Activated CD4-positive, alpha-beta T cell treated with anti-CD3 and anti-CD28 coated beads, Interleukin-2, amount 50 U/mL, for 1 hour (primary cell): ENCODE results near the gene ARHGEF25.
"Not testable (repeated sequence)": the region's sequence is repeated elsewhere in the genome, so short reads cannot be mapped to it uniquely, and the experiment has no call there.

Source experiments
- DNase-seq: peaks from one replicate; pipeline ENCODE4 v3.0.0-alpha.2; 2020

The ARHGEF25 gene

GRCh38 chr12:57609781-57610553, 1.3 kb upstream of the ARHGEF25 start:
- DNase-seq: no peak

GRCh38 chr12:57610554-57611107, 604 bp upstream of the ARHGEF25 start:
- no peak for DNase-seq

- DNase-seq: no peak
These were observed 834 bp downstream of the ARHGEF25 start for GRCh38 chr12:57611827-57612710.

- no peak for DNase-seq
These were observed 1.6 kb downstream of the ARHGEF25 start for GRCh38 chr12:57612711-57613426.

- DNase-seq: no peak
These were observed 2.3 kb downstream of the ARHGEF25 start for GRCh38 chr12:57613427-57614109.

GRCh38 chr12:57614178-57614947, 3.1 kb downstream of the ARHGEF25 start:
- DNase-seq: no peak

- no peak for DNase-seq
These were observed 3.8 kb downstream of the ARHGEF25 start for GRCh38 chr12:57614948-57615500.

- no peak for DNase-seq
These were observed 4.4 kb downstream of the ARHGEF25 start for GRCh38 chr12:57615637-57616036.

- no peak for DNase-seq
These were observed 5.3 kb downstream of the ARHGEF25 start for GRCh38 chr12:57616383-57617101.

GRCh38 chr12:57617942-57618341, 6.7 kb downstream of the ARHGEF25 start:
- DNase-seq: no peak

- DNase-seq: not testable (repeated sequence)
These were observed 7.2 kb downstream of the ARHGEF25 start for GRCh38 chr12:57618431-57618830.

GRCh38 chr12:57618966-57619433, 7.8 kb downstream of the ARHGEF25 start:
- no peak for DNase-seq

- DNase-seq: no peak
These were observed 8.4 kb downstream of the ARHGEF25 start for GRCh38 chr12:57619434-57620244.

GRCh38 chr12:57620245-57620935, 9.2 kb downstream of the ARHGEF25 start:
- DNase-seq: no peak

GRCh38 chr12:57620936-57621496, 9.8 kb downstream of the ARHGEF25 start:
- no peak for DNase-seq

- peak; percentile 58 for DNase-seq
These were observed 10.5 kb downstream of the ARHGEF25 start for GRCh38 chr12:57621497-57622292.
